HG02981 (cell line): Measurements from ENCODE around the gene CAB39.

ENCODE experiments used
- ATAC-seq: cut with Tn5 transposase; IDR thresholded peaks from one replicate; pipeline ENCODE4 v1.9.1; 2021; ENCODE audit warnings: mild to moderate bottlenecking, moderate library complexity; ENCODE audit not compliant: unreplicated experiment

Gene CAB39

DNA sequence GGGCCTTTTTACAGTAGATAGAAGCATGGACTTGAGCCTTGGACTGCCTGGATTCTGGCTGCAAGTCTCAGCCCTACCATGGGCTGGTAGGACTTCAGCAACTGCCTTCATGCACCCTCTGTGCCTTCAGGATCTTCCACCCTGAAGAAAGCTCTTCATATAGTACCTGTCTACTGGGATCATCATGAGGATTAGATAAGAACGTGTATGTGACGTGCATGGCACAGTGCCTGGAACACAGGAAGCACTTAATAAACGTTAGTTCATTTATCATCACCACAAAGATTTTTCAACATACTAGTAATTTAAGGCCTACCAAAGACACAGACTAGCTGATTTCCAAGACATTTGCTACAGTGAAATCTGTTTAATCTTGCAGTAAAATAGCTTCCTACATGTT is 98.9 kb downstream of the CAB39 start:
- ATAC-seq = no peak

DNA sequence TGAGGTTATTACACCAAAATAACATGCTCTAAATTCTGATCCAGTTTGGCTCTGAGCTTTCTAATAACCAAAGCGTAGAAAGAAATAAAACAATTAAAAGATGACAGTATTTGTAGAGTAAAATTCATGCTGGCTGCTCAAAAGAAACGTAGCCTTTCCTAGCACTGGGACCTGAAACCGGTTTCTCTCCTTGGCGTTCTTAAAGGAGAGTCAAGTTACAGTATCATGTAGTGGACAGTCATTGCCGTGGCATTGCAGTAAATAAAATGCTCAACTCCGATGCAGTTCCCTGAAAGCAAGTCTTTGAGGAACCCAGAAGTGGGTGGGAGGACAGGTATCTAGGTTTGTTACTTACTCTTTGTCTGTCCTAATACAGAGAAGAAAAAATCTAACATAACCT is 99.4 kb downstream of the CAB39 start:
- no peak for ATAC-seq

DNA sequence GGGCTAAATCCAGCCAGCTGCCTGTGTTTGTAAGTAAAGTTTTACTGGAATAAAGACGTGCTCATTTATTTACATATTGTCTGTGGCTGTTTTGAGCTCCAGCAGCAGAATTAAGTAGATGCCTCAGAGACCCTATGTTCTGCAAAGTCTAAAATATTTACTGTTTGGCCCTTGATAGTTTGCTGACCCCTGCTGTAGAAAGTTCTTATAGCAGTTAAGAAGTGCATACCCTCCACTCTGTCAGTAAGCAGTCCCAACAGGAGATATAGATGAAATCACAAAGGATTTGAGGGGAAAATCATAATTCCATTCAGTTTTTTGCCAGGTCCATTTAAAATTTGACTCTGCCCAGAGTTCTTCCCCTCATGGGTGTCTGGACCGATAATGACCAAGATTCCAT is 102.0 kb downstream of the CAB39 start:
- no peak for ATAC-seq

DNA sequence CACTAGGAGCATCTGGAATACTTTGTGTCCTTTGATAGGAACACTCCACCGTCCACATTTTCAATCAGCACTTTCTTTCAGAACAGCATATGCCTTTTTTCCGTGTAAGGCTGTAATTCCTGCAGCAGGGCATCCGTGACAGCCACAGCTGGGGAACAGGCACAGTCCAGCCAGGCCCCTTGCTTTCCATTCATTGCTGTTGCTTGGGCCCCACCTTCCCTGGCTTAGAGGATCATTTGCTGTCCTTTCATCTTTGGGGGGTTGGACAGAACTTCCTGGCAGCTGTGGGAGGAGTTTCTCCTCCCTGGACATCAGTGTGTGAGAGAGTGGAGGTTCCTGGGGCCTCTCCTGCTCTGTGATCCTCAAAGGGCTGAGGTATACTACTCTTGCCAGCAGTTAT is 102.4 kb downstream of the CAB39 start:
- no peak for ATAC-seq

DNA sequence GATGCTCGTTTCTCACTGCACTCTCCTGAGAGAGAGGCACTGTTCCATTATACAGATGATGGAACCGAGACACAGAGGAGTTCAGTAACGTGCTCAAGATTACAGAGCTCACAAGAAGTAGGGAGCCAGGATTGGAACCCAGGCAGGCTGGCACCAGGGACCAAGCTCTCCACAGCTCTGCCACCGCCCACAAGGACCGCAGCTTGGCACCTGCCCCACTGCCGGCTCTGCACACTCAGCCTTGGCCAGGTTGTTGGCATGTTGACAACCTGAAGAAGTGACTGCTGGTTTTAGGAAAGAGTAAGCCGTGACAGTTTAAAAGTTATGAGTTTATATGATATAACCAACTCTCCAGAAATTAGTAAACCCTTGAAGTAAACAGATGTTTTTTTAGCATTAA is 104.1 kb downstream of the CAB39 start:
- ATAC-seq = no peak

DNA sequence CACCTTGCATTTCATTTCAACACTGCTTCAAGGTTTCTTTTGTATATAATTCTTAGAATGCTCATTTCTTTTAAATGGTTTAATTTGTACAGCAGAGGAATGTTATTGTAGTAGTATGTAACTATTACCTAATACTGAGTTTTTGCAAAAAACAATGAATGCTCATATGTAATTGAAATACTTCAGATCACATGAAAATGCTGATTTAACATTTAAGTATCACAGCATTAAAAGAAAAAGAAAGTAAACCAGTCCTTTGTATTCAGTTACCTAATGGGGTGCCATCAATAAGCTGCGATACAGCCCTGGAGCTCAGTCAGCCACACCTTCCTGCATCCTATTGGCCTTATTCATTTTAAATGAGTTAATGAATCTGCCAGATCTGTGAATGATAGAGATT is 106.8 kb downstream of the CAB39 start:
- no peak for ATAC-seq

GRCh38 chr2:230821261-230821990 is 108.8 kb downstream of the CAB39 start:
- ATAC-seq = no peak

GRCh38 chr2:230821991-230822520 is 109.4 kb downstream of the CAB39 start:
- no peak for ATAC-seq

- no peak for ATAC-seq
Observed at GRCh38 chr2:230823264-230823964, 110.8 kb downstream of the CAB39 start.

DNA sequence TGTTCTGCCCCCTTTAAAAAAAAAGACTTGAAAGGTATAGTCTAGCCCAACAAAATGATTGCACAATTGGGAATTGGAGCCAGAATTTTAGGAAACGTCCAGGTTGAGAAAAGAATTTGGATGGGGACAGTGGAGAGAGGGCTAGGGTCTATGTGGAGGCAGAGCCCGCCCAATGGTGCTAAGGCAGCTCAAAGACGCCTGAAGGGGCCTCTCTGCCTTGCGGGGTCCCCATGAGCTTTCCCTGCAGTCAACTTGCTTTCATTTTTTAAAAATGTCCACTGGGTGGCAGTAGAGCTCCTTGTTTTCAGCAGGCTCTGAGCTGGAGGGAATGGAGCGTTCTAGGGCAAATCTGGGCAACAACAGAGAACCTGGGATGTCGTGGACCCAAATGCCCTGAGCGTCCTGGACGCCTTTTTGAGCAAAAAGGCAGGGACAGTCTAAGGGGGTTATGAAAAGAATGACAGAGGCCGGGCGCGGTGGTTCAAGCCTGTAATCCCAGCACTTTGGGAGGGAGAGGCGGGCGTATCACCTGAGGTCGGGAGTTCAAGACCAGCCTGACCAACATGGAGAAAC is 111.8 kb downstream of the CAB39 start:
- ATAC-seq = peak; percentile 48

DNA sequence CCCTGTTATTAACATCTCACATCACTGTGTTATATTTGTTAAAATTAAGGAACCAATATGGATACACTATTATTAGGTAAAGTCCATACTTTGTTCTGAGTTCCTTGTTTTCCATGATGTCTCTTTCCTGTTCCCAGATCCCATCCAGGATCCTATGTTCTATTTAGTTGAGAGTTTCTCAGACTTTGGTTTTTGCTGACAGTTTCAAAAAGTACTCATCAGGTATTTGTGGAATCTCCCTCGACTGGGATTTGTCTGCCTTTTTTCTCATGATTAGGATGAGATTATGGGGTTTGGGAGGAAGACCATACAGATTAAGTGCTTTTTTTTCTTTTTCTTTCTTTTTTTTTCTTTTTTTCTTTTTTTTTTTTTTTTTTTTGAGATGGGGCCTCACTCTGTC is 112.7 kb downstream of the CAB39 start:
- ATAC-seq = no peak

GRCh38 chr2:230827774-230828271 is 115.2 kb downstream of the CAB39 start:
- no peak for ATAC-seq

DNA sequence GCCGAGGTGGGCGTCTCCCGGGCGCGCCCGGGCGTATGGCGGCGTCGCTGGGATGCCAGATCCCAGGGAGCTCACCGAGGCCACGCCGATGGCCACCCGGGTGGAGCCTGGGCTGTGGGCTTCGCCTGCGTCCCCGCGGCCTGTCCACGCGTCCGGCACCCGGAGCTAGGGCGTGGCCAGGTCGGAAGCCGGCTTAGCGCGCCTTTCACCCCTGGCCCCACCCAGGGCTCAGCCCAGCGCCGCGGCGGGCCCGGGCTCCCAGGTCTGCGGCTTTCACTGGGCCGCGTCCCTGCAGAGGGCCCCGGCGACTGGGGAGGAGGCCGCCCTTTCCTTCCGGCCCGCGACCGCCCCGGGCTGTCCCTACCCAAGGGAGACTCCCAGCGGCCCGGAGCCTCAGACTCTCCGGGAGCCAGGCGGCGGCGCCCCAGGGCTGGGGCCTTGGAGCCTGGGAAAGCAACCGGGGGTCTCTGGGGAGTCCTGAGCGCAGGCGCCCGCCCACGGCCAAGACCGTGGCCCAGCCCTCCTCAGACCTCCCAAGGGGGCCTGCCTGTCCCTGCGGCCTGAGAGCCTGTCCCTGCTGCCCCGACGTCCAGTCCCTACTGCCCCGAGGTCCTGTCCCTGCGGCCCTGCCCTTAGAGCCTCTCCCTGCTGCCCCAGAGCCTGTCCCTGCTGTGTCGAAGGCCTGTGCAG is 115.8 kb downstream of the CAB39 start:
- ATAC-seq = peak; percentile 55

- no peak for ATAC-seq
Observed at GRCh38 chr2:230829293-230829692, 116.7 kb downstream of the CAB39 start.

GRCh38 chr2:230829959-230830358 is 117.3 kb downstream of the CAB39 start:
- no peak for ATAC-seq

DNA sequence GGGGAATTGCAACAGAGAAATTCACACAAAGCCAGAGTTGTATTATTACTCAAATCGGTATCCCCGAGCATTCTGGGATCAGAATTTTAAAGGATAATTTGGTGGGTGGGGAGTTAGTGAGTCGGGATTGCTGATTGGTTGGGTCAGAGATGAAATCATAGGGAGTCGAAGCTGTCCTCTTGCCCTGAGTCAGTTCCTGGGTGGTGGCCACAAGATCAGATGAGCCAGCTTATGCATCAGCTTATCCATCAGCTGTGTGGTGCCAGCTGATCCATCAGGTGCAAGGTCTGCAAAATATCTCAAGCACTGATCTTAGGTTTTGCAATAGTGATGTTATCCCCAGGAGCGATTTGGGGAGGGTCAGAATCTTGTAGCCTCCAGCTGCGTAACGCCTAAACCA is 117.8 kb downstream of the CAB39 start:
- no peak for ATAC-seq

- no peak for ATAC-seq
Observed at GRCh38 chr2:230840301-230840700, 127.7 kb downstream of the CAB39 start.

DNA sequence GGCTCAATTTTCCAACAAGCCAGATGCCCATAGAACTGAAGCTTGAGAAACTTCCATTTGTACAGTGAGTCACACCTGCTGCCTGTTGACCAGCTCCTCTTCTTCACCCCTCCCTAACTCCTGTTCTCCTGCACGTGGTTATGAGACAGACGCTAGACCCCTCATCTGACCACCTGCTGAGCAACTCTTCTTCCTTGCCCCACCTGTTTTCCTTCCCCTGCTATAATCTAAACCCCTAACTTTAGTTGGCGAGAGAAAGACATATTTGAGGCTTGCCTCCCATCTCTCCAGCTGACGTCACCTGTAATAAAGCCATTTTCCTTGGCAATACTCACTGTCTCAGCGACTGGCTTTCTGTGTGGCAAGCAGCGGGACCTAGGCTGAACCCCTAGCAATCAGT is 129.8 kb downstream of the CAB39 start:
- ATAC-seq = no peak

DNA sequence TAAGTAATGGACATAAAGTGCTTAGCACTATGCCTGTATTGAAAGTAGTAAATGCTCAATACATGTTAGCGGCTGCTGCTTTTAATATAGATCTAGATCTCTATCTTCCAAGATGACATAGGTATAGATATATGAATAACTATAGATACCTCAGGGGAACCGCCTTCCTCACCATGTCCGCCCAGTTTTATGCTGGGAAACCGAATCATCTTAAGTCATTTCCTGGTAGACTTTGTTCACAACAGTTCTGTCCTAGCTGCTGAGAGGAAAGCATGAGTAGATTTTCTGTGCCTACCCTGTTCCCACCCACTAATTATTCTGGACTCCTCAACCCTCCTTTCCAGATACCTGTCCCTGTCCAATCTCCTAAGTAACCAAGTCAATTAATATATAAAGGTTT is 130.5 kb downstream of the CAB39 start:
- ATAC-seq = no peak

- ATAC-seq = no peak
Observed at GRCh38 chr2:230846360-230846759, 133.7 kb downstream of the CAB39 start.

GRCh38 chr2:230847883-230848388 is 135.3 kb downstream of the CAB39 start:
- ATAC-seq = peak; percentile 84
